ENCODE data around the gene DCLK1.

Gene DCLK1

GRCh38 chr13:35785576-35786303 lies 345.4 kb downstream of the DCLK1 start:
- DNase-seq (ENCODE audit: low read depth): no peak

- no peak for DNase-seq (ENCODE audit: low read depth)
Observed at GRCh38 chr13:35784286-35784951, 346.8 kb downstream of the DCLK1 start.

GRCh38 chr13:35782793-35783192 lies 348.4 kb downstream of the DCLK1 start:
- DNase-seq (ENCODE audit: low read depth): no peak

- no peak for DNase-seq (ENCODE audit: low read depth)
Observed at GRCh38 chr13:35781036-35782000, 349.9 kb downstream of the DCLK1 start.

GRCh38 chr13:35780613-35781012 lies 350.6 kb downstream of the DCLK1 start:
- no peak for DNase-seq (ENCODE audit: low read depth)

GRCh38 chr13:35771898-35772297 lies 359.3 kb downstream of the DCLK1 start:
- no peak for DNase-seq (ENCODE audit: low read depth)

- DNase-seq (ENCODE audit: low read depth): no peak
Observed at GRCh38 chr13:35770756-35771297, 360.4 kb downstream of the DCLK1 start.

- DNase-seq (ENCODE audit: low read depth): no peak
Observed at GRCh38 chr13:35769812-35770211, 361.4 kb downstream of the DCLK1 start.

GRCh38 chr13:35768551-35768950 lies 362.6 kb downstream of the DCLK1 start:
- DNase-seq (ENCODE audit: low read depth): no peak

GRCh38 chr13:35768073-35768472 lies 363.1 kb downstream of the DCLK1 start:
- no peak for DNase-seq (ENCODE audit: low read depth)

GRCh38 chr13:35767256-35767976 lies 363.8 kb downstream of the DCLK1 start:
- DNase-seq (ENCODE audit: low read depth): no peak

- DNase-seq (ENCODE audit: low read depth): no peak
Observed at GRCh38 chr13:35766663-35767062, 364.5 kb downstream of the DCLK1 start.

GRCh38 chr13:35765941-35766340 lies 365.2 kb downstream of the DCLK1 start:
- DNase-seq (ENCODE audit: low read depth): no peak

- no peak for DNase-seq (ENCODE audit: low read depth)
Observed at GRCh38 chr13:35765366-35765765, 365.8 kb downstream of the DCLK1 start.

- DNase-seq (ENCODE audit: low read depth): no peak
Observed at GRCh38 chr13:35764326-35765015, 366.7 kb downstream of the DCLK1 start.

GRCh38 chr13:35763782-35764123 lies 367.4 kb downstream of the DCLK1 start:
- DNase-seq (ENCODE audit: low read depth): no peak

GRCh38 chr13:35763060-35763781 lies 368.0 kb downstream of the DCLK1 start:
- no peak for DNase-seq (ENCODE audit: low read depth)

- no peak for DNase-seq (ENCODE audit: low read depth)
Observed at GRCh38 chr13:35761440-35762252, 369.5 kb downstream of the DCLK1 start.

GRCh38 chr13:35760735-35761281 lies 370.4 kb downstream of the DCLK1 start:
- DNase-seq (ENCODE audit: low read depth): no peak

All from stimulated activated CD8-positive, alpha-beta memory T cell treated with anti-CD3 and anti-CD28 coated beads, Interleukin-15, amount 100 ng/mL, for 24 hours (primary cell).